Esophagus squamous epithelium (tissue), 4 donors: Measurements from ENCODE around the gene RASSF5.

ENCODE experiments used
- POLR2A ChIP-seq, 4 donors: fragments of 450-650 bp; IDR thresholded peaks; one replicate each; pipeline ENCODE4 v1.6.1; 2017; ENCODE audit warnings: antibody characterized with exemption in 4 of 4, mild to moderate bottlenecking in 4 of 4, moderate library complexity in 3 of 4
- TF ChIP-seq, protein P1 (sequence below), 6 experiments: fragments of 450-650 bp in 4 of 6; fragments of 200-600 bp in 2 of 6; sonication (generic) in 2 of 6; IDR thresholded peaks; one replicate each; pipeline ENCODE4 v1.5.1; 2016 to 2019; ENCODE audit warnings: antibody characterized with exemption in 6 of 6, mild to moderate bottlenecking in 4 of 6, moderate library complexity in 4 of 6

DNA sequence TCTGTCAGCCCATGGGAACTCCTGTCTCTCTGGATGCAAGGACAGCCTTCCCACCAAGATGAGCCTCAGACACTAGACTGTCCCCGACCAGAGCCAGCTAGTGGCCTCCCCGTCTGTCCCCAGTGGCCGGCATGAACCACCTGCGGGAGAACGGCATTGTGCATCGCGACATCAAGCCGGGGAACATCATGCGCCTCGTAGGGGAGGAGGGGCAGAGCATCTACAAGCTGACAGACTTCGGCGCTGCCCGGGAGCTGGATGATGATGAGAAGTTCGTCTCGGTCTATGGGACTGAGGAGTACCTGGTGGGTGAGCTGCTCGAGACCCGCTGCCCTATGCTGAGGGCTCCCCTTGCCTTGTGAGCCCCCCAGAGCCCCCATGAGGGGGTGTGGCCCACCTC, 31.3 kb upstream of the RASSF5 start:
- TF ChIP-seq POLR2A (IDR thresholded peaks at IDR 0.05) = no peak
- TF ChIP-seq, protein P1, sequence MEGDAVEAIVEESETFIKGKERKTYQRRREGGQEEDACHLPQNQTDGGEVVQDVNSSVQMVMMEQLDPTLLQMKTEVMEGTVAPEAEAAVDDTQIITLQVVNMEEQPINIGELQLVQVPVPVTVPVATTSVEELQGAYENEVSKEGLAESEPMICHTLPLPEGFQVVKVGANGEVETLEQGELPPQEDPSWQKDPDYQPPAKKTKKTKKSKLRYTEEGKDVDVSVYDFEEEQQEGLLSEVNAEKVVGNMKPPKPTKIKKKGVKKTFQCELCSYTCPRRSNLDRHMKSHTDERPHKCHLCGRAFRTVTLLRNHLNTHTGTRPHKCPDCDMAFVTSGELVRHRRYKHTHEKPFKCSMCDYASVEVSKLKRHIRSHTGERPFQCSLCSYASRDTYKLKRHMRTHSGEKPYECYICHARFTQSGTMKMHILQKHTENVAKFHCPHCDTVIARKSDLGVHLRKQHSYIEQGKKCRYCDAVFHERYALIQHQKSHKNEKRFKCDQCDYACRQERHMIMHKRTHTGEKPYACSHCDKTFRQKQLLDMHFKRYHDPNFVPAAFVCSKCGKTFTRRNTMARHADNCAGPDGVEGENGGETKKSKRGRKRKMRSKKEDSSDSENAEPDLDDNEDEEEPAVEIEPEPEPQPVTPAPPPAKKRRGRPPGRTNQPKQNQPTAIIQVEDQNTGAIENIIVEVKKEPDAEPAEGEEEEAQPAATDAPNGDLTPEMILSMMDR (IDR thresholded peaks at IDR 0.05) = no peak
